ENCODE data around the gene IFITM5. TPM values are rescaled to one million over a fixed set of nuclear protein-coding genes. Genes with fewer than 3 reads are reported as not detected.
A peak's percentile ranks its signal among the peaks of the same experiment; 100 is the strongest.
"Not testable (repeated sequence)": the region's sequence is repeated elsewhere in the genome, so short reads cannot be mapped to it uniquely, and the experiment has no call there.

IFITM5 gene
- polyA plus RNA-seq, 6 donors from 2014 or later: not detected

DNA sequence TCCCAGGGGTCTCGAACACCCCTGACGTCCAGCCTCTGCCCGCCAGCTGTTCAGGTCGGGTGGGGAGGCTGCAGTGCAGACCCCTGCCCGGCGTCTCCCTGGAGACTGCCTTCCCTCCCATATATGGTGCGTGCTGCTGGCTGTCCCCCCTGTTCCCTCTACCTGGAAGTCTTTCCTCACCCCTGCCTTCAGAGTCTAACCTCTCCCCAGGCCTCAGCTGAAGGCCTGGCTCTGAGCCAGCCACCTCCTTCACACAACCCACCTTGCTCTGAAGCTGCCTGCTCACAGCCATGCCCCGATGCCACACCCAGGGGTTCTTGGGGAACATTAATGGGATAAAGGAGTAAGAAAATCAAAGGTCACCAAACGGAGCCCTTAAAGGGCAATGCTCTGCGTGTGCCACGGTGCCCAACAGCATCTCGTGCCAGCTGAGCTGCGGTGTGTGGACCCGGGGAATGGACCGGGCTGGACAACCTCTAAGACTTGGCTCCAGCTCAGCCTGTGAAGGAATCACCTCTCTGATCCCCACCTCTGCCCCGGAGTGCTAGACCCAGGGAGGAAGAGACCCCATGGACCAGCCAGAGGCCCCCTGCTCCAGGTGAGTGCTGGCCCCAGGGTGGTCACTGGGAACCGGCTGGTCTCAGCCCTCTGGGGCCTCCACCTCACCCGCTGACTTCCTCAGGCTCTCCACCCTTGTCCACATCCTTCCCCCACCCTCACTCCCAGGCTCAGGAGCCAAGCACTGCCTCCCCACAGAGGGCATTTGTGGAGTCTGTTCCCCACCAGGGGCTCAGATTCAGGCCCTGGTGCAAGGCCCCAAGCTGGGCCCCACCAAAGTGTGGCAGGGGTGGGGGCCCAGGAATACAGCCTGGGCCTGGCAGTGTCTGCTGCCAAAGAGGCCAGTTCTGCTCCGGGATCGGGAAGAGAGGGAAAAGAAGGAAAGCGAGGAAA lies 21.1 kb downstream of the IFITM5 start, which contains the start of gene NLRP6:
NLRP6 (plus strand) TSS at position 407 of the 951 bp plus-strand sequence; CDS start at position 570, 163 bp downstream.
- Mint-ChIP-seq H3K27me3 (peaks cover 5 to 32% (median 17%) of the 10 kb centered on the region in 3 donors), H3K9me3 (peaks cover 0 to 3% (median 0%) of the 10 kb centered on the region in 7 donors), H3K27ac (peak within 1 kb of the TSS in 4 of 6 donors; percentile 51 to 84 (median 66)), H3K4me1 (peaks cover 38 to 43% (median 39%) of the 10 kb centered on the region in 3 donors), H3K36me3 (peaks cover 0 to 5% of the 10 kb centered on the region in 2 donors), H3K4me3 (peak within 1 kb of the TSS; percentile 24 to 81 (median 68))
- no peak for DNase-seq
- ATAC-seq (ENCODE audit: low read depth in 2 of 2): no peak

DNA sequence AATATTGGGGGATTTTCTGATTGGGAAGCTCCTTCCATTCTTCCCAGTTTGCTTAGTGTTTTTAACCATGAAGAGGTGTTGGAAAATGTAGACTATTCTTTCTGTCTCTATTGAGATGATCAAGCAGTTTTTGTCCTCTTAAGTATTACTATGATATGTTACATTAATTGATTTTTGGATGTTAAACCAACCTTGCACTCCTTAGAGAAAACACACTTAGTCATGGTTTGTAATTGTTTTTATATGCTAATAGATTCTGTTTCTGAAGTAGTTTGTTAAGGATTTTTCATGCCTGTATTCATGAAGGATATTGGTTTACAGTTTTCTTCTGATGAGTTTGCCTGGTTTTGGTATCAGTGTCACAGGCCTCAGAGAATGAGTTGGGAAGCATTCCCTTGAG lies 23.1 kb downstream of the IFITM5 start:
- DNase-seq: no peak
- no peak overlapping the region for H3K27ac Mint-ChIP-seq

DNA sequence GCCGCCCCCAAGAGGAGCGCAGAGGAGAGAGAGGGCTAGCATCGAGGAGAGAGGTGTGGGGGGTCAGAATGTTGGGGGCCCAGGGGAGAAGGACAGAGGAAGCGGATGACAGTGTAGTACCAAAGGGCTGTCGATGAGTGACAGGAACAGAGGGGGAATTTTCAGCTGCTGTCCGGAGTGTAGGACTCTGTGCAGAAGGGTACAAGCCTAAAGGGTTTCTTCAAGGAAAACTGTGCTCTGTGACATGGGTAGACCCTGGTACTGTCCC lies 26.5 kb downstream of the IFITM5 start:
- Mint-ChIP-seq H3K9me3 (peaks cover 0 to 3% (median 0%) of the 10 kb centered on the region in 7 donors), H3K27ac (peak overlapping the region in 2 of 6 donors; percentile 61 to 97)
- DNase-seq: no peak

More for the DNA sequence above, 23.1 kb downstream of the IFITM5 start:
- H3K4me1 Mint-ChIP-seq: peaks cover 25 to 26% (median 25%) of the 10 kb centered on the region in 3 donors
- H3K9me3 Mint-ChIP-seq: peaks cover 0 to 3% (median 0%) of the 10 kb centered on the region in 7 donors
- H3K4me3 Mint-ChIP-seq: peak overlapping the region in 1 of 8 donors; percentile 20
- H3K27me3 Mint-ChIP-seq: peaks cover 0 to 12% (median 0%) of the 10 kb centered on the region in 3 donors
- ATAC-seq (ENCODE audit: low read depth in 2 of 2): no peak
- H3K36me3 Mint-ChIP-seq: peaks cover 0 to 5% of the 10 kb centered on the region in 2 donors

GRCh38 chr11:272195-272930 lies 27.0 kb downstream of the IFITM5 start:
- Mint-ChIP-seq H3K4me3 (peak overlapping the region in 3 of 8 donors; percentile 12 to 41 (median 29)), H3K4me1 (peaks cover 18 to 43% (median 36%) of the 10 kb centered on the region in 3 donors), H3K27ac (peak overlapping the region in 1 of 6 donors; percentile 97), H3K36me3 (peaks cover 0 to 5% of the 10 kb centered on the region in 2 donors), H3K27me3 (no peaks in the 10 kb centered on the region), H3K9me3 (peaks cover 0 to 3% (median 0%) of the 10 kb centered on the region in 7 donors)
- no peak for DNase-seq
- no peak for ATAC-seq (ENCODE audit: low read depth in 2 of 2)

More for the DNA sequence above, 26.5 kb downstream of the IFITM5 start:
- ATAC-seq (ENCODE audit: low read depth in 2 of 2): no peak
- Mint-ChIP-seq H3K36me3 (peaks cover 0 to 5% of the 10 kb centered on the region in 2 donors), H3K4me3 (no peak overlapping the region), H3K4me1 (peaks cover 22 to 40% (median 31%) of the 10 kb centered on the region in 3 donors), H3K27me3 (no peaks in the 10 kb centered on the region)

DNA sequence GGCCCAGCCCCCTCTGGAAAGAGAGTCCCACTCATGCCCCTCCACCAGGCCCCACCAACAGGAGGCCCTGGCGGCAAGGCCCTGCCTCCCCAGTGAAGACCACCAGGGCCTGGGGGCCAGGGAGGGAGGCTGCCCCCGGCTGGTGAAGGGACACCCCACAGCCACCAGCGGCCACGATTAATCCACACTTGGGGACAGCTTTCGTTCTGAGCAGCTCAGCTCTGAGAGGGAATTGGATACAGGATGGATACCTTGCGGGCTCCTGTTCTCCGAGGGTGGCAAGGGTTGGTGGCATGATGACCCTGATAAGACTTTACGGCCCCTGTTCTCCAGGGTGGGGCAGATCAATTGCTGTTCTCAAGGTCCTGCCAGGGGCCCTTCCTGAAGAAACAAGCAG lies 28.0 kb downstream of the IFITM5 start:
- H3K4me3 Mint-ChIP-seq: no peak overlapping the region
- peak overlapping the region in 1 of 6 donors; percentile 97 for H3K27ac Mint-ChIP-seq
- H3K27me3 Mint-ChIP-seq: no peaks in the 10 kb centered on the region

GRCh38 chr11:270451-271318 lies 28.6 kb downstream of the IFITM5 start:
- Mint-ChIP-seq H3K36me3 (no peaks in the 10 kb centered on the region), H3K4me3 (peak overlapping the region in 4 of 8 donors; percentile 34 to 94 (median 88)), H3K9me3 (peaks cover 0 to 2% (median 0%) of the 10 kb centered on the region in 7 donors), H3K27ac (peak overlapping the region in 5 of 6 donors; percentile 91 to 100 (median 97)), H3K27me3 (no peaks in the 10 kb centered on the region), H3K4me1 (peaks cover 18 to 45% (median 42%) of the 10 kb centered on the region in 3 donors)
- no peak for DNase-seq
- no peak for ATAC-seq (ENCODE audit: low read depth in 2 of 2)

More for the DNA sequence above, 28.0 kb downstream of the IFITM5 start:
- H3K36me3 Mint-ChIP-seq: peaks cover 0 to under 1% of the 10 kb centered on the region in 2 donors
- no peak for DNase-seq
- H3K9me3 Mint-ChIP-seq: peaks cover 0 to 2% (median 0%) of the 10 kb centered on the region in 7 donors
- peaks cover 18 to 45% (median 42%) of the 10 kb centered on the region in 3 donors for H3K4me1 Mint-ChIP-seq
- ATAC-seq (ENCODE audit: low read depth in 2 of 2): no peak

DNA sequence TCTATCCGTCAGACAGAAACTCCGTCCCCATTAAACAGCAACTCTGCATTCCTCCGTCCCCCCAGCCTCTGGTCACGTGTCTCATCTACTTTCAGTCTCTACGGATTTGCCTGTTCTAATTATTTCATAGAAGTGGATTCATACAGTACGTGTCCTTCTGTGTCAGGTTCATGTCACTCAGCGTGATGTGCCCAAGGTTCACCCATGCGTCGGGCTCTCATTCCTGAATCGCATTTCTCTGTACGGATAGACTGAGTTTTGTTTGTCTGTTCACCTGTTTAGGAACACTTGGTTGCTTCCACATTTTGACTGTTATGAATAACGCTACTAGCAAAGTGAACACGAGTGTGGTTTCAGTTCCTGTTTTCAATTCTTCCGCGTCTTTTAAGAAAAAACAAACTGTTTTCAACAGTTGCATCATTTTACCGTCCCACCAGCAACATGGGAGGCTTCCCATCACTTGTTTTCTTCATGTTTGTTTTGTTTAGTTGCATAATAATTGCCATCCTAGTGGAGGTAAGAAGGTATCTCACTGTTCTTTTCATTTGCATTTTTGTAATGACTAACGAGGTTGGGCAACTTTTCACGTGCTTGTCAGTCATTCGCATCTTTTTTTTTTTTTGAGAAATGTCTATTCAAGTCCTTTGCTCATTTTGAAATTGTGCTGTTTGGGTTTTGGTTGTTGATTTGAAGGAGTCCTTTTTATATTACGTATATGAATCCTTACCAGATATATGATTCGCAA lies 30.0 kb downstream of the IFITM5 start:
- H3K36me3 Mint-ChIP-seq: no peaks in the 10 kb centered on the region
- DNase-seq (peak; percentile 92), ATAC-seq (ENCODE audit: low read depth in 2 of 2) (peak; percentile 77 to 78)
- H3K4me3 Mint-ChIP-seq: peak overlapping the region; percentile 81 to 97 (median 92)
- H3K9me3 Mint-ChIP-seq: peaks cover 0 to 2% (median 0%) of the 10 kb centered on the region in 7 donors
- peaks cover 14 to 38% (median 37%) of the 10 kb centered on the region in 3 donors for H3K4me1 Mint-ChIP-seq
- H3K27me3 Mint-ChIP-seq: no peaks in the 10 kb centered on the region
- peak overlapping the region; percentile 96 to 100 (median 98) for H3K27ac Mint-ChIP-seq

GRCh38 chr11:268716-269145 lies 30.6 kb downstream of the IFITM5 start:
- H3K27me3 Mint-ChIP-seq, H3K9me3 Mint-ChIP-seq, H3K36me3 Mint-ChIP-seq, DNase-seq: not testable (repeated sequence)
- H3K27ac Mint-ChIP-seq: peak overlapping the region; percentile 96 to 100 (median 98)
- peak overlapping the region; percentile 81 to 97 (median 92) for H3K4me3 Mint-ChIP-seq
- peak; percentile 14 to 21 for ATAC-seq (ENCODE audit: low read depth in 2 of 2)
- H3K4me1 Mint-ChIP-seq: peaks cover 14 to 38% (median 37%) of the 10 kb centered on the region in 3 donors

DNA sequence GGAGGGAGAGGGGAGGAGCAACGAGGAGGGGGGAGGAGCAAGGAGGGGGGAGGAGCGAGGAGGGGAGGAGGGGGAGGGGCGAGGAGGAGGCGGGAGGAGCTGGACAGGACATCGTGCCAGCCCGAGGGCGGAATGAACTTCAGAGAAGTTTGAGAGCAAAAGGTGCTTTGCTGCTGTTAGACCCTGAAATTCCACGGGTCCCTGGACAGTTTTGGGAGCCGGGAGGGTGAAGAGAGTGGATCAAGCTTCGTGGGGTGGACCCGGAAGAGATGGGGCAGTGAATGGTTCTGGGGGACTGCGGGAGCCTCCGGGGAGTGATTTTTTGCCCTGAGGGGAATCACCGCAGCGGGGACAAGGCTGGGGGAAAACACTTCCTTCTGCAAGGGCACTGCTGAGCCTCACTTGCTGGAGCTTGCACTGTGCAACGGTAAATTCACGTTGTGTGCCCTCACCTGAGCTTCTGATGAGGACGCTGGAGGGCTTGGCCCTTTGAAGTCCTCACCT lies 31.8 kb downstream of the IFITM5 start:
- H3K27ac Mint-ChIP-seq: peak overlapping the region; percentile 96 to 100 (median 98)
- peak; percentile 72 for DNase-seq
- no peaks in the 10 kb centered on the region for H3K27me3 Mint-ChIP-seq
- peaks cover 0 to 2% (median 0%) of the 10 kb centered on the region in 7 donors for H3K9me3 Mint-ChIP-seq
- no peaks in the 10 kb centered on the region for H3K36me3 Mint-ChIP-seq
- peaks cover 14 to 38% (median 37%) of the 10 kb centered on the region in 3 donors for H3K4me1 Mint-ChIP-seq
- peak; percentile 22 to 32 for ATAC-seq (ENCODE audit: low read depth in 2 of 2)
- peak overlapping the region; percentile 81 to 97 (median 92) for H3K4me3 Mint-ChIP-seq

- Mint-ChIP-seq H3K4me1 (peaks cover 14 to 37% (median 37%) of the 10 kb centered on the region in 3 donors), H3K27me3 (no peaks in the 10 kb centered on the region), H3K27ac (peak overlapping the region; percentile 56 to 98 (median 96)), H3K4me3 (peak overlapping the region; percentile 75 to 89 (median 83)), H3K36me3 (no peaks in the 10 kb centered on the region), H3K9me3 (peaks cover 0 to 4% (median 0%) of the 10 kb centered on the region in 7 donors)
- no peak for ATAC-seq (ENCODE audit: low read depth in 2 of 2)
- peak; percentile 36 for DNase-seq
Observed at GRCh38 chr11:266676-267439, 32.5 kb downstream of the IFITM5 start.

DNA sequence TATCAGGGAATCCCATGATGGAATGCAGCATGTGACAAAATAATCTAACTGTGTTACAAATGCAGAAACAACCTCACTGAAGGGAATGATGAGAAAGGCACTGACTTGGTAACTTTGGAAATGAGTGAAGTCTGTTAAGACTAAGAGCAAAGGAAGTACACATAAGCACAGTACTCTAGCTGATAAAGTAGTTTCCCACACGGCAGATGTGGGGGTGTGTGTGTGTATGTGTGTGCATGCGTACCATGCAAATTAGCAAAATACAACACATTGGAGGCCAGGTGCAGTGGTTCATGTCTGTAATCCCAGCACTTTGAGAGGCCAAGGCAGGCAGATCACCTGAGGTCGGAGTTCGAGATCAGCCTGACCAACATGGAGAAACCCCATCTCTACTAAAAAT lies 37.7 kb downstream of the IFITM5 start:
- no peak for ATAC-seq (ENCODE audit: low read depth in 2 of 2)
- Mint-ChIP-seq H3K36me3 (peaks cover 0 to 8% of the 10 kb centered on the region in 2 donors), H3K4me3 (no peak overlapping the region), H3K4me1 (peaks cover 11 to 25% (median 23%) of the 10 kb centered on the region in 3 donors), H3K27me3 (no peaks in the 10 kb centered on the region), H3K27ac (no peak overlapping the region), H3K9me3 (peaks cover 0 to 2% (median 0%) of the 10 kb centered on the region in 7 donors)
- DNase-seq: no peak

Data from naive B cell (primary cell).